SK-N-SH (cell line): Measurements from ENCODE around the gene ZNF557. TPM values are rescaled to one million over a fixed set of nuclear protein-coding genes. Genes with fewer than 3 reads are reported as not detected.
"Not testable (repeated sequence)": the region's sequence is repeated elsewhere in the genome, so short reads cannot be mapped to it uniquely, and the experiment has no call there.

Experiments
- CTCF ChIA-PET: fragments of 300-600, 350-600 bp; formaldehyde crosslinking; extraction: SDS; loops from one replicate; lab custom pipeline; 2021; lab: Yijun Ruan, JAX
- POLR2A ChIA-PET: fragments of 350-600 bp; sonication (Branson Sonifier 250); formaldehyde crosslinking; extraction: SDS; loops from one replicate; lab custom pipeline; 2020; ENCODE audit warnings: antibody characterized with exemption, inconsistent platforms; lab: Yijun Ruan, JAX
- DNase-seq: peaks from one replicate; pipeline ENCODE4 v3.0.0; 2012
- H2AFZ ChIP-seq: fragments of 200-600 bp; sonication (generic); 2 replicates; pipeline ENCODE4 v1.8.1; 2016; ENCODE audit warnings: antibody characterized with exemption, mild to moderate bottlenecking, low read depth
- H3F3A ChIP-seq: fragments of 200-600 bp; sonication (generic); replicated peaks from 2 replicates; pipeline ENCODE3; 2016; ENCODE audit warnings: antibody characterized with exemption, mild to moderate bottlenecking; ENCODE audit not compliant: insufficient read depth
- H3K27ac ChIP-seq, 2 experiments: fragments of 200-500 bp in 1 of 2; fragments of 200-600 bp in 1 of 2; sonication (Bioruptor generic) in 1 of 2; sonication (generic), shearing (Covaris generic) in 1 of 2; 2 replicates each; pipeline versions ENCODE4 v1.5.1 to v1.6.1; 2014 to 2016; ENCODE audit warnings: low read depth in 2 of 2, inconsistent platforms in 1 of 2, low read length in 1 of 2, mild to moderate bottlenecking in 1 of 2, mixed read lengths in 1 of 2
- H3K27me3 ChIP-seq: fragments of 200-600 bp; sonication (generic), shearing (Covaris generic); 2 replicates; pipeline ENCODE4 v1.6.1; 2016; ENCODE audit warnings: mixed run types; ENCODE audit not compliant: insufficient read depth
- H3K36me3 ChIP-seq, 2 experiments: fragments of 200-500 bp in 1 of 2; fragments of 200-600 bp in 1 of 2; sonication (Bioruptor generic) in 1 of 2; sonication (generic) in 1 of 2; replicated peaks in 1 of 2; 2 replicates each; pipeline versions ENCODE3 to v1.5.1; 2014 to 2016; ENCODE audit warnings: low read length in 1 of 2, mild to moderate bottlenecking in 1 of 2; ENCODE audit not compliant: insufficient read depth in 2 of 2, control insufficient read depth in 1 of 2
- H3K4me1 ChIP-seq, 2 experiments: fragments of 200-500 bp in 1 of 2; fragments of 200-600 bp in 1 of 2; sonication (Bioruptor generic) in 1 of 2; sonication (generic), shearing (Covaris generic) in 1 of 2; 2 replicates each; pipeline versions ENCODE4 v1.5.1 to v1.6.1; 2014 to 2016; ENCODE audit warnings: low read depth in 1 of 2, low read length in 1 of 2, mixed run types in 1 of 2; ENCODE audit not compliant: insufficient read depth in 2 of 2, control insufficient read depth in 1 of 2
- H3K4me2 ChIP-seq: fragments of 200-600 bp; sonication (generic), shearing (Covaris generic); 2 replicates; pipeline ENCODE4 v1.6.1; 2017; ENCODE audit warnings: mixed run types
- H3K4me3 ChIP-seq, 2 experiments: fragments of 200-500 bp in 1 of 2; fragments of 200-600 bp in 1 of 2; sonication (Bioruptor generic) in 1 of 2; sonication (generic), shearing (Covaris generic) in 1 of 2; 2 replicates each; pipeline versions ENCODE4 v1.5.1 to v1.8.1; 2014 to 2016; ENCODE audit warnings: low read depth in 2 of 2, inconsistent platforms in 1 of 2, low read length in 1 of 2, mild to moderate bottlenecking in 1 of 2, mixed read lengths in 1 of 2, moderate library complexity in 1 of 2
- H3K79me2 ChIP-seq: fragments of 200-600 bp; sonication (generic); 2 replicates; pipeline ENCODE4 v1.8.1; 2017; ENCODE audit warnings: mild to moderate bottlenecking; ENCODE audit not compliant: insufficient read depth
- H3K9ac ChIP-seq: fragments of 200-600 bp; sonication (generic); 2 replicates; pipeline ENCODE4 v1.6.1; 2017; ENCODE audit warnings: mixed run types
- H3K9me2 ChIP-seq: fragments of 200-600 bp; sonication (generic); 2 replicates; pipeline ENCODE4 v1.6.1; 2017; ENCODE audit warnings: mixed run types
- H3K9me3 ChIP-seq: fragments of 200-600 bp; sonication (generic); 2 replicates; pipeline ENCODE4 v1.6.1; 2017; ENCODE audit warnings: mixed run types, mild to moderate bottlenecking, moderate library complexity
- H4K20me1 ChIP-seq: fragments of 200-600 bp; sonication (generic); 2 replicates; pipeline ENCODE4 v1.6.1; 2017; ENCODE audit warnings: mild to moderate bottlenecking, mixed run types; ENCODE audit not compliant: insufficient read depth
- WGBS: methylation state at CpG from one replicate; pipeline ENCODE4 v1.1.6; 2017; ENCODE audit warnings: low lambda C conversion rate; 5-methylcytosine and 5-hydroxymethylcytosine counted together
- polyA plus RNA-seq, 3 experiments: library from polyadenylated mRNA; depleted of rRNA; stranded (reverse); fragments of >200 nt; gene quantifications; 2 replicates each; pipeline ENCODE4 v1.2.3, GENCODE V29; 2012

The ZNF557 gene
- polyA plus RNA-seq, 1 of the 3 experiments (the other 2 are of a cell fraction) = 2.3 TPM

DNA sequence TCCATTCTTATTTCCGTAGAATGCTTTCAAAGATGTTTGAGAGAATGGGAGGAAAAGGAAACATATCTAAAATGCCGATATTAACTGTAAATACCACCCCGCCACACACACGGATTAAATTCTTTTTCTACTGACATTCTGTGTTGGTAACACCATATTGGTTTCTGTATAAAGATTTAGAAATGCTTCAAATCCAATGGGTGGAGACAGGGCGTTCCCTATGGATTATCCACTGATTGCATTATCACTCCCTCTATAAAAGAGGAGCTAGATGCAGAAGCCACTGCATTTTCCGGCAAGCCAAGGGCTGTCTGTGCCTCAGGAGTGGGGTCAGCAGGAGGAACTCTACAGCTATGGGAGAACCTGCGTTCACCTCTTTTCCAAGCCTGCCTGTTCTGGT is 20.5 kb upstream of the ZNF557 start, which contains the start of gene MBD3L2:
Gene MBD3L2 (plus strand): TSS at position 301 of the 400 bp plus-strand sequence. CDS start 53 bp downstream, at position 354.
- H3K4me1 ChIP-seq, DNase-seq, H4K20me1 ChIP-seq, H3K4me3 ChIP-seq, CTCF ChIA-PET, H3F3A ChIP-seq, H3K4me2 ChIP-seq, H3K79me2 ChIP-seq, H2AFZ ChIP-seq, POLR2A ChIA-PET, H3K9me2 ChIP-seq, H3K36me3 ChIP-seq, H3K27ac ChIP-seq, H3K27me3 ChIP-seq, H3K9ac ChIP-seq, H3K9me3 ChIP-seq: not testable (repeated sequence)
- no CpG with 5 or more reads among the region's 7 CpGs for WGBS

DNA sequence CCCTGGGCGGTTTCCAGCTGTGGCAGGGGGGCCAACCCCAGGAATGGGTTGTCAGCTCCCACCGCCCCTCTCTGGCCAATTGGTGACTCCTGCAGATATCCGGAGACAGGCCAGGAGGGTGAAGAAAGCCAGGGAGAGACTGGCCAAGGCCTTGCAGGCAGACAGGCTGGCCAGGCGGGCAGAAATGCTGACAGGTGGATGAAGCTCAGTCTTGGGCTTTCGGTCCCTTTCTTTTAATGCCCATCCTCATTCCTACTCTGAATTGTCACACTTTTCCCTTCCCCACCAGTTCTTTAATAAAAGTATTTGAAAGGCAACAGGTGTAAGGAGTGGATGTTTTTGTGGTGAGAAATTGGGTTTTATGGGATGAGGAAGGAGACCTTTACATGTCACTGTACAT is 18.1 kb upstream of the ZNF557 start:
- H3K79me2 ChIP-seq, H3K36me3 ChIP-seq, POLR2A ChIA-PET, H3K4me3 ChIP-seq, H3K9me2 ChIP-seq, H3K9ac ChIP-seq, H3K27me3 ChIP-seq, H3K4me1 ChIP-seq, H3F3A ChIP-seq, H3K9me3 ChIP-seq, H3K27ac ChIP-seq, H4K20me1 ChIP-seq, H2AFZ ChIP-seq, H3K4me2 ChIP-seq, CTCF ChIA-PET, DNase-seq: not testable (repeated sequence)
- WGBS = 47% methylated on average over 2 of the region's 5 CpGs

DNA sequence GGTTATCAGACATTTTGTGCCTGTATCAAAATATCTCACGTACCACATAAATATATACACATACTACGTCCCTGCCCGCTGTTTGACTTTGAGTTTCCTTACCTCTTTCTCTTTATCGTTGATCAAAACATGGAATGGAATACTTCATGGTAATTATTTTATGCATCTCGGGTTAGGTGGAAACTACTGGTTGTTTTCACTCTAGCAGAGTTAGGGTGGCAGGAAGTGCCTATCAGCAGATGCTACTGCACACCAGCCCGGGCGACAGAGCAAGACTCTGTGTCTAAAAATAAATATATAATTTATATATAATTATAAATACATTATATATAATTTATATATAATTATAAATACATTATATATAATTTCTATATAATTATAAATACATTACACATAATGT is 16.6 kb upstream of the ZNF557 start:
- H3K4me2 ChIP-seq, H3K27me3 ChIP-seq, H2AFZ ChIP-seq, H3K36me3 ChIP-seq, H3K27ac ChIP-seq, H3K4me1 ChIP-seq, H3K79me2 ChIP-seq, CTCF ChIA-PET, H4K20me1 ChIP-seq, H3F3A ChIP-seq, DNase-seq, POLR2A ChIA-PET, H3K9ac ChIP-seq, H3K9me3 ChIP-seq, H3K9me2 ChIP-seq, H3K4me3 ChIP-seq: not testable (repeated sequence)
- 43% methylated on average over 7 of the region's 7 CpGs for WGBS

DNA sequence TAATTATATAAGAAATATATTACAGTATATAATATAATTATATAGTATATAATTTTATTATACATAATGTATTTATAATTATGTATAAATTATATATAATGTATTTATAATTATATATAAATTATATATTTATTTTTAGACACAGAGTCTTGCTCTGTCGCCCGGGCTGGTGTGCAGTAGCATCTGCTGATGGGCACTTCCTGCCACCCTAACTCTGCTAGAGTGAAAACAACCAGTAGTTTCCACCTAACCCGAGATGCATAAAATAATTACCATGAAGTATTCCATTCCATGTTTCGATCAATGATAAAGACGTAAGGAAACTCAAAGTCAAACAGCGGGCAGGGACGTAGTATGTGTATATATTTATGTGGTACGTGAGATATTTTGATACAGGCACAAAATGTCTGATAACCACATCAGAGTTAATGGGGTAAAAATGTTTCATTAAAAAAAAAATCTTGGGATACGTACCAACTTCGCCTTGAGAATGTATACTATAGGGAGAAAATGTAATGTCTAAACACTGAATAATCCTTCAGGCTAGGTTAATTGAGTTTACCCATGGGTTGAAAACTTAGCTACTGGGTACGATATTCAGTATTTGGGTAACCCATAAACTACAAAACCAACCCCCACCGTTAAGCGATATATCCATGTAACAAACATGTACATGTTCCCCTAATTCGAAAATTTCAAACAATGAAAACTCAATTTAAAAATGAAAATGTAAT is 14.7 kb upstream of the ZNF557 start:
- H3K9me3 ChIP-seq, H3K36me3 ChIP-seq, H3K4me2 ChIP-seq, H3K4me1 ChIP-seq, H4K20me1 ChIP-seq, H3K9me2 ChIP-seq, H3K4me3 ChIP-seq, H2AFZ ChIP-seq, POLR2A ChIA-PET, CTCF ChIA-PET, H3K79me2 ChIP-seq, H3K27me3 ChIP-seq, H3F3A ChIP-seq, H3K9ac ChIP-seq, H3K27ac ChIP-seq, DNase-seq: not testable (repeated sequence)
- WGBS = 68% methylated on average over 14 of the region's 14 CpGs

DNA sequence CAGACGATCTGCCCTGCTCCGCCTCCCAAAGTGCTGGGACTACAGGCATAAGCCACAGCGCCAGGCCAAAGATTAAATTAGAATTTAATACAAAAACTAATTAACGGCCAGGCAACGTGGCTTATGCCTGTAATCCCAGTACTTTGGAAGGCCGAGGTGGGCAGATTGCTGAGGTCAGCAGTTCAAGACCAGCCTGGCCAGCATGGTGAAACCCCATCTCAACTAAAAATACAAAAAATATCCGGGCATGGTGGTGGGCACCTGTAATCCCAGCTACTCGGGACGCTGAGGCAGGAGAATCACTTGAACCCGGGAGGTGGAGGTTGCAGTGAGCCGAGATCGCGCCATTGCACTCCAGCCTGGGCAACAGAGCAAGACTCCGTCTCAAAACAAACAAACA is 13.8 kb upstream of the ZNF557 start:
- H3K4me2 ChIP-seq, H2AFZ ChIP-seq, H3K4me3 ChIP-seq, H3K36me3 ChIP-seq, H3K9me3 ChIP-seq, POLR2A ChIA-PET, H3K4me1 ChIP-seq, H3K79me2 ChIP-seq, CTCF ChIA-PET, H3K27ac ChIP-seq, H3K9ac ChIP-seq, DNase-seq, H3F3A ChIP-seq, H4K20me1 ChIP-seq, H3K27me3 ChIP-seq, H3K9me2 ChIP-seq: not testable (repeated sequence)
- 48% methylated on average over 12 of the region's 14 CpGs for WGBS

DNA sequence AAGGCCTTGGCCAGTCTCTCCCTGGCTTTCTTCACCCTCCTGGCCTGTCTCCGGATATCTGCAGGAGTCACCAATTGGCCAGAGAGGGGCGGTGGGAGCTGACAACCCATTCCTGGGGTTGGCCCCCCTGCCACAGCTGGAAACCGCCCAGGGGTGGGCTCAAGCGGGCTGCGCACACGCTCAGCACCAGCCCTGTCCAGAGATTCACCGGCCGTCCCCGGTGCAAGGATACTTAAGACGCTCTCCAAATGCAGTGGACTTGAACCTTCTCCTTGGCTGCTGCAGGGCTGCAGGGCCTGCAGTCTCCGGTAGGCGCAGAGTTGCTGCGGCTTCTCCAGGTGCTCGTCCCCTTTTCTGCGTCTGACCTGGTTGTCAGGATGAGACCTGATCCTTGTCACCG is 13.1 kb upstream of the ZNF557 start:
- H3K27me3 ChIP-seq, H2AFZ ChIP-seq, H3K36me3 ChIP-seq, H3K4me2 ChIP-seq, POLR2A ChIA-PET, CTCF ChIA-PET, H3K9me3 ChIP-seq, H3K9ac ChIP-seq, H3K27ac ChIP-seq, H3F3A ChIP-seq, H4K20me1 ChIP-seq, DNase-seq, H3K4me1 ChIP-seq, H3K4me3 ChIP-seq, H3K9me2 ChIP-seq, H3K79me2 ChIP-seq: not testable (repeated sequence)
- WGBS = 3% methylated on average over 6 of the region's 16 CpGs
